ENCODE measurements around the gene KIRREL2. TPM values are rescaled to one million over a fixed set of nuclear protein-coding genes. Genes with fewer than 3 reads are reported as not detected.

KIRREL2 gene
- total and polyA plus RNA-seq, 9 of the 15 experiments (the other 6 are each of a cell fraction or from before 2014, with no cell fraction given) = 0.01 to 0.12 (median 0.09) TPM; not detected in 4

DNA sequence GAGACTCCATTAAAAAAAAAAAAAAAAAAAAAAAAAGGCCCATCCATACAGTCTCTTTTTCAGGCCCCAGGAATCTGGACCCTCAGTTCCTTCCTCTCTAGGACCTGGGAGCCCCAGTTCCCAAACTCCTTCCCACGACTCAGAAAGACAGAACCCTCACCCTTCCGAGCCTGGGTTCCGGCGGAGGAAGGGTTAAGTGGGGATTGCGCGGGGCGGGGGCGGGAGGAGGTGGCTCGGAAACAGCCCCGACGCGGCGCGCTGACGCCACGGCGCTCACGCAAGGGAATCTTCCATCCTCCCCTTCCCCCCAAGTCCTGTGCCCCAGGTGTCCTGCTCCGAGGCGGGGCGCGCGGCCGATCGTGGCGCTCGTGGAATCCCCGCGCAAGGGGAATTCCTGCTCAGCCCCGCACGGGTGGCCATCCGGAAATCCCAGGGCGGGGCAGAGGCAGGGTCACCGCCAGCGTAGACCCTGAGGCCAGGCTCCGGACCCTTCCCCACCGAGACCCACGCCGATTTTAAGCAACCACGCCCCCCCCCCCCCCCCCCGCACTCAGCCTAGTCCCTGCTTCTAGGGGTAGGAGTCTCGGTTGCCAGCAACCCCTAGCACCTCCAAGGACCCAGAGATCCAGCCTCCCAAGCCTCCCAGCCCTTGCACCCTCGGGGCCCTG, 43.0 kb downstream of the KIRREL2 start (continued):
- TF ChIP-seq, protein P1, sequence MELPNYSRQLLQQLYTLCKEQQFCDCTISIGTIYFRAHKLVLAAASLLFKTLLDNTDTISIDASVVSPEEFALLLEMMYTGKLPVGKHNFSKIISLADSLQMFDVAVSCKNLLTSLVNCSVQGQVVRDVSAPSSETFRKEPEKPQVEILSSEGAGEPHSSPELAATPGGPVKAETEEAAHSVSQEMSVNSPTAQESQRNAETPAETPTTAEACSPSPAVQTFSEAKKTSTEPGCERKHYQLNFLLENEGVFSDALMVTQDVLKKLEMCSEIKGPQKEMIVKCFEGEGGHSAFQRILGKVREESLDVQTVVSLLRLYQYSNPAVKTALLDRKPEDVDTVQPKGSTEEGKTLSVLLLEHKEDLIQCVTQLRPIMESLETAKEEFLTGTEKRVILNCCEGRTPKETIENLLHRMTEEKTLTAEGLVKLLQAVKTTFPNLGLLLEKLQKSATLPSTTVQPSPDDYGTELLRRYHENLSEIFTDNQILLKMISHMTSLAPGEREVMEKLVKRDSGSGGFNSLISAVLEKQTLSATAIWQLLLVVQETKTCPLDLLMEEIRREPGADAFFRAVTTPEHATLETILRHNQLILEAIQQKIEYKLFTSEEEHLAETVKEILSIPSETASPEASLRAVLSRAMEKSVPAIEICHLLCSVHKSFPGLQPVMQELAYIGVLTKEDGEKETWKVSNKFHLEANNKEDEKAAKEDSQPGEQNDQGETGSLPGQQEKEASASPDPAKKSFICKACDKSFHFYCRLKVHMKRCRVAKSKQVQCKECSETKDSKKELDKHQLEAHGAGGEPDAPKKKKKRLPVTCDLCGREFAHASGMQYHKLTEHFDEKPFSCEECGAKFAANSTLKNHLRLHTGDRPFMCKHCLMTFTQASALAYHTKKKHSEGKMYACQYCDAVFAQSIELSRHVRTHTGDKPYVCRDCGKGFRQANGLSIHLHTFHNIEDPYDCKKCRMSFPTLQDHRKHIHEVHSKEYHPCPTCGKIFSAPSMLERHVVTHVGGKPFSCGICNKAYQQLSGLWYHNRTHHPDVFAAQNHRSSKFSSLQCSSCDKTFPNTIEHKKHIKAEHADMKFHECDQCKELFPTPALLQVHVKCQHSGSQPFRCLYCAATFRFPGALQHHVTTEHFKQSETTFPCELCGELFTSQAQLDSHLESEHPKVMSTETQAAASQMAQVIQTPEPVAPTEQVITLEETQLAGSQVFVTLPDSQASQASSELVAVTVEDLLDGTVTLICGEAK (IDR thresholded peaks at IDR 0.05) = peak; percentile 43; the same call in 1 of the 2 replicates
- TF ChIP-seq, protein P1 (CRISPR knock-in tag; IDR thresholded peaks at IDR 0.05) = no peak
- TF ChIP-seq RHOXF2B (CRISPR knock-in tag; conservative IDR thresholded peaks at IDR 0.05) (no peak), POLR2G (IDR thresholded peaks at IDR 0.05; ENCODE audit: low read depth, low read length) (no peak), PTBP1 (IDR thresholded peaks at IDR 0.05; ENCODE audit: low read depth, low read length) (no peak), SMARCB1 (IDR thresholded peaks at IDR 0.05; ENCODE audit: insufficient read length, low read depth) (no peak), C11orf30 (IDR thresholded peaks at IDR 0.05; ENCODE audit: low read depth) (no peak), SMAD1 (IDR thresholded peaks at IDR 0.05; ENCODE audit: low read depth, low read length, partially characterized antibody) (no peak), PHF20 (IDR thresholded peaks at IDR 0.05; ENCODE audit: partially characterized antibody) (peak; percentile 10)
- TF ChIP-seq, protein P2, sequence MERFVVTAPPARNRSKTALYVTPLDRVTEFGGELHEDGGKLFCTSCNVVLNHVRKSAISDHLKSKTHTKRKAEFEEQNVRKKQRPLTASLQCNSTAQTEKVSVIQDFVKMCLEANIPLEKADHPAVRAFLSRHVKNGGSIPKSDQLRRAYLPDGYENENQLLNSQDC (CRISPR knock-in tag; IDR thresholded peaks at IDR 0.05) = no peak
- TF ChIP-seq, protein P3, sequence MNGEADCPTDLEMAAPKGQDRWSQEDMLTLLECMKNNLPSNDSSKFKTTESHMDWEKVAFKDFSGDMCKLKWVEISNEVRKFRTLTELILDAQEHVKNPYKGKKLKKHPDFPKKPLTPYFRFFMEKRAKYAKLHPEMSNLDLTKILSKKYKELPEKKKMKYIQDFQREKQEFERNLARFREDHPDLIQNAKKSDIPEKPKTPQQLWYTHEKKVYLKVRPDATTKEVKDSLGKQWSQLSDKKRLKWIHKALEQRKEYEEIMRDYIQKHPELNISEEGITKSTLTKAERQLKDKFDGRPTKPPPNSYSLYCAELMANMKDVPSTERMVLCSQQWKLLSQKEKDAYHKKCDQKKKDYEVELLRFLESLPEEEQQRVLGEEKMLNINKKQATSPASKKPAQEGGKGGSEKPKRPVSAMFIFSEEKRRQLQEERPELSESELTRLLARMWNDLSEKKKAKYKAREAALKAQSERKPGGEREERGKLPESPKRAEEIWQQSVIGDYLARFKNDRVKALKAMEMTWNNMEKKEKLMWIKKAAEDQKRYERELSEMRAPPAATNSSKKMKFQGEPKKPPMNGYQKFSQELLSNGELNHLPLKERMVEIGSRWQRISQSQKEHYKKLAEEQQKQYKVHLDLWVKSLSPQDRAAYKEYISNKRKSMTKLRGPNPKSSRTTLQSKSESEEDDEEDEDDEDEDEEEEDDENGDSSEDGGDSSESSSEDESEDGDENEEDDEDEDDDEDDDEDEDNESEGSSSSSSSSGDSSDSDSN (IDR thresholded peaks at IDR 0.05; ENCODE audit: borderline replicate concordance in 1 of 2, low read depth in 2 of 2, low read length in 2 of 2) = no peak
